ENCODE measurements around the gene IL18R1.

The IL18R1 gene

GRCh38 chr2:102344397-102344796 lies 11.2 kb upstream of the IL18R1 start:
- in situ Hi-C loops (cut with HindIII; ENCODE audit: low sequenced_read_pairs) = no loop called here
- no peak overlapping the region for H3K4me3 ChIP-seq (ENCODE audit: low read depth, low read length)
- TF ChIP-seq CTCF (IDR thresholded peaks at IDR 0.05; ENCODE audit: low read depth, low read length, missing control alignments) = no peak
- DNase-seq (ENCODE audit: low read depth) = no peak

- in situ Hi-C loops (cut with HindIII; ENCODE audit: low sequenced_read_pairs) = no loop called here
- TF ChIP-seq CTCF (IDR thresholded peaks at IDR 0.05; ENCODE audit: low read depth, low read length, missing control alignments) = no peak
- no peak for DNase-seq (ENCODE audit: low read depth)
- H3K4me3 ChIP-seq (ENCODE audit: low read depth, low read length) = no peak overlapping the region
These were observed 10.2 kb upstream of the IL18R1 start for GRCh38 chr2:102345329-102345920.

- in situ Hi-C loops (cut with HindIII; ENCODE audit: low sequenced_read_pairs) = no loop called here
- H3K4me3 ChIP-seq (ENCODE audit: low read depth, low read length) = no peak overlapping the region
- TF ChIP-seq CTCF (IDR thresholded peaks at IDR 0.05; ENCODE audit: low read depth, low read length, missing control alignments) = no peak
- no peak for DNase-seq (ENCODE audit: low read depth)
These were observed 9.0 kb upstream of the IL18R1 start for GRCh38 chr2:102346381-102347130.

GRCh38 chr2:102350137-102350793 lies 5.3 kb upstream of the IL18R1 start:
- in situ Hi-C loops (cut with HindIII; ENCODE audit: low sequenced_read_pairs) = loop anchor here (5.0 kb wide), 1 partner anchor 98 kb away; no protein-coding TSS in a partner anchor
- DNase-seq (ENCODE audit: low read depth) = no peak
- H3K4me3 ChIP-seq (ENCODE audit: low read depth, low read length) = no peak overlapping the region
- no peak for TF ChIP-seq CTCF (IDR thresholded peaks at IDR 0.05; ENCODE audit: low read depth, low read length, missing control alignments)

- in situ Hi-C loops (cut with HindIII; ENCODE audit: low sequenced_read_pairs) = no loop called here
- no peak for TF ChIP-seq CTCF (IDR thresholded peaks at IDR 0.05; ENCODE audit: low read depth, low read length, missing control alignments)
- DNase-seq (ENCODE audit: low read depth) = no peak
- H3K4me3 ChIP-seq (ENCODE audit: low read depth, low read length) = peak overlapping the region; percentile 76
These were observed 751 bp downstream of the IL18R1 start for GRCh38 chr2:102356381-102356712.

GRCh38 chr2:102356741-102357140 lies 1.1 kb downstream of the IL18R1 start:
- TF ChIP-seq CTCF (IDR thresholded peaks at IDR 0.05; ENCODE audit: low read depth, low read length, missing control alignments) = no peak
- peak overlapping the region; percentile 76 for H3K4me3 ChIP-seq (ENCODE audit: low read depth, low read length)
- DNase-seq (ENCODE audit: low read depth) = no peak
- in situ Hi-C loops (cut with HindIII; ENCODE audit: low sequenced_read_pairs) = no loop called here
